HEK293 (cell line): ENCODE measurements around the gene TSPYL4.

Experiments
- CTCF ChIP-seq: fragments of 450-650 bp; formaldehyde crosslinking; IDR thresholded peaks from 2 replicates; pipeline ENCODE4 v1.5.1; 2016; ENCODE audit warnings: missing biosample characterization, missing genetic modification characterization
- KLF9 ChIP-seq: fragments of 450-650 bp; formaldehyde crosslinking; IDR thresholded peaks from 2 replicates; pipeline ENCODE4 v1.5.1; 2016; ENCODE audit warnings: missing biosample characterization, missing genetic modification characterization, low read depth
- REST ChIP-seq: fragments of 450-650 bp; formaldehyde crosslinking; IDR thresholded peaks from 2 replicates; pipeline ENCODE4 v1.5.1; 2016; ENCODE audit warnings: missing biosample characterization, missing genetic modification characterization
- ZNF175 ChIP-seq: fragments of 450-650 bp; formaldehyde crosslinking; IDR thresholded peaks from 2 replicates; pipeline ENCODE4 v1.5.1; 2016; ENCODE audit warnings: missing biosample characterization, missing genetic modification characterization
- ZNF23 ChIP-seq: fragments of 450-650 bp; formaldehyde crosslinking; IDR thresholded peaks from 2 replicates; pipeline ENCODE4 v1.5.1; 2016; ENCODE audit warnings: missing biosample characterization, missing genetic modification characterization, borderline replicate concordance
- ZNF785 ChIP-seq: fragments of 450-650 bp; formaldehyde crosslinking; IDR thresholded peaks from 2 replicates; pipeline ENCODE4 v1.5.1; 2016; ENCODE audit warnings: missing biosample characterization, missing genetic modification characterization

- TF ChIP-seq KLF9 (tag by site-specific recombination) = no peak
- TF ChIP-seq ZNF785 (tag by site-specific recombination) = no peak
- no peak for TF ChIP-seq ZNF23 (tag by site-specific recombination)
- no peak for TF ChIP-seq ZNF175 (tag by site-specific recombination)
- no peak for TF ChIP-seq CTCF (tag by site-specific recombination)
- no peak for TF ChIP-seq REST (tag by site-specific recombination)
These were observed 47.2 kb upstream of the TSPYL4 start for GRCh38 chr6:116301104-116301503.
